GM12872 (cell line): Measurements from ENCODE around the gene SLC43A1.
A peak's percentile ranks its signal among the peaks of the same experiment; 100 is the strongest.

Experiments
- CTCF ChIP-seq: IDR thresholded peaks from 3 replicates; pipeline ENCODE4 v1.5.1; 2011; ENCODE audit warnings: low read depth, mild to moderate bottlenecking, low read length, moderate library complexity; ENCODE audit not compliant: insufficient read depth

SLC43A1 gene

GRCh38 chr11:57485217-57485990, 30.1 kb downstream of the SLC43A1 start:
- TF ChIP-seq CTCF, result no peak

GRCh38 chr11:57484141-57484710, 31.3 kb downstream of the SLC43A1 start:
- no peak for TF ChIP-seq CTCF

GRCh38 chr11:57483562-57483918, 32.0 kb downstream of the SLC43A1 start:
- TF ChIP-seq CTCF, result no peak

- peak; percentile 85 for TF ChIP-seq CTCF
Observed at GRCh38 chr11:57482782-57483561, 32.5 kb downstream of the SLC43A1 start.

- TF ChIP-seq CTCF, result no peak
Observed at GRCh38 chr11:57481915-57482781, 33.4 kb downstream of the SLC43A1 start.

GRCh38 chr11:57481315-57481714, 34.2 kb downstream of the SLC43A1 start:
- TF ChIP-seq CTCF, result no peak
